Measurements from ENCODE around the gene CDCA4.
"Not testable (repeated sequence)": the region's sequence is repeated elsewhere in the genome, so short reads cannot be mapped to it uniquely, and the experiment has no call there.

The CDCA4 gene

GRCh38 chr14:105020815-105021655, at the start of gene CDCA4:
Gene CDCA4, minus strand, starts transcription at chr14:105021083. Its CDS starts 9,154 bp downstream, at chr14:105011929.
- peak; percentile 99 for DNase-seq

GRCh38 chr14:105069871-105070759, 49.2 kb upstream of the CDCA4 start:
- DNase-seq, result no peak

GRCh38 chr14:105069522-105069870, 48.6 kb upstream of the CDCA4 start:
- no peak for DNase-seq

GRCh38 chr14:105068818-105069217, 47.9 kb upstream of the CDCA4 start:
- no peak for DNase-seq

- no peak for DNase-seq
Observed at GRCh38 chr14:105067969-105068301, 47.1 kb upstream of the CDCA4 start.

- DNase-seq, result no peak
Observed at GRCh38 chr14:105067140-105067968, 46.5 kb upstream of the CDCA4 start.

GRCh38 chr14:105066240-105067071, 45.6 kb upstream of the CDCA4 start:
- DNase-seq, result no peak

GRCh38 chr14:105065280-105066228, 44.7 kb upstream of the CDCA4 start, which contains the start of gene GPR132:
Gene GPR132, minus strand, starts transcription at chr14:105065430. Its CDS starts 10,010 bp downstream, at chr14:105055420.
- DNase-seq, result no peak

- peak; percentile 70 for DNase-seq
Observed at GRCh38 chr14:105064721-105065143, 43.8 kb upstream of the CDCA4 start.

- DNase-seq, result no peak
Observed at GRCh38 chr14:105064001-105064400, 43.1 kb upstream of the CDCA4 start.

GRCh38 chr14:105063506-105063905, 42.6 kb upstream of the CDCA4 start:
- not testable (repeated sequence) for DNase-seq

- DNase-seq, result no peak
Observed at GRCh38 chr14:105063056-105063455, 42.2 kb upstream of the CDCA4 start.

- no peak for DNase-seq
Observed at GRCh38 chr14:105062048-105062433, 41.2 kb upstream of the CDCA4 start.

- DNase-seq, result no peak
Observed at GRCh38 chr14:105061428-105062047, 40.7 kb upstream of the CDCA4 start.

GRCh38 chr14:105060751-105061427, 40.0 kb upstream of the CDCA4 start:
- peak; percentile 74 for DNase-seq

- no peak for DNase-seq
Observed at GRCh38 chr14:105059925-105060565, 39.2 kb upstream of the CDCA4 start.

GRCh38 chr14:105059035-105059924, 38.4 kb upstream of the CDCA4 start:
- DNase-seq, result peak; percentile 50

- no peak for DNase-seq
Observed at GRCh38 chr14:105058521-105059034, 37.7 kb upstream of the CDCA4 start.

Data from eye (tissue), 1 donor.